ENCODE results near the gene HEXB.

Gene HEXB

DNA sequence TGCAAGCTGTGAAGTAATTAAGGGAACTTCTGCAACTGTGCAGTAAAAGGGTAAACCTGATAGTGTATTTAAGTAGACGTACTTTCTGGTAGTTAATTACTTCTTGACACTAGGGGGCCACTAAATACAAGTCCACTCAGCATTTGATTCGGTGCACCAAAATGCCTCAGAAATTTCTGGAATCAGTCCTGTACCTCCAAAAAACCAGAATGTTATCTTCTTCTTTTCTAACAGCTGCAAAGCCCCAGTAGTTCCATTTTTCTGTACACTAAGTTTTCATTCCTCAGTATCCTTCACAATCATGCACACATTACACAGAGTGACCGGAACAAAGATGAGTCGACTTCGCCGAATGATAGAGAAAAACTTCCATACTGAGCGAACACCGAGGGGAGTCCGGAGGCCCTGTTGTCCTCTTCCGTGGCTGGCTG is 81.4 kb downstream of the HEXB start:
- Histone ChIP-seq H3K4me1 (ENCODE audit: control insufficient read depth, insufficient read depth, low read length) (peaks cover 13% of the 10 kb centered on the region), H3K9ac (ENCODE audit: low read length) (peak overlapping the region; percentile 94), H3K27ac (ENCODE audit: low read depth, low read length) (peak overlapping the region; percentile 67), H3K36me3 (ENCODE audit: control insufficient read depth, insufficient read depth, low read length) (peaks cover 4% of the 10 kb centered on the region), H3K4me3 (ENCODE audit: low read length) (peak overlapping the region; percentile 100), H3K27me3 (ENCODE audit: control insufficient read depth, insufficient read depth, low read length) (no peaks in the 10 kb centered on the region)

DNA sequence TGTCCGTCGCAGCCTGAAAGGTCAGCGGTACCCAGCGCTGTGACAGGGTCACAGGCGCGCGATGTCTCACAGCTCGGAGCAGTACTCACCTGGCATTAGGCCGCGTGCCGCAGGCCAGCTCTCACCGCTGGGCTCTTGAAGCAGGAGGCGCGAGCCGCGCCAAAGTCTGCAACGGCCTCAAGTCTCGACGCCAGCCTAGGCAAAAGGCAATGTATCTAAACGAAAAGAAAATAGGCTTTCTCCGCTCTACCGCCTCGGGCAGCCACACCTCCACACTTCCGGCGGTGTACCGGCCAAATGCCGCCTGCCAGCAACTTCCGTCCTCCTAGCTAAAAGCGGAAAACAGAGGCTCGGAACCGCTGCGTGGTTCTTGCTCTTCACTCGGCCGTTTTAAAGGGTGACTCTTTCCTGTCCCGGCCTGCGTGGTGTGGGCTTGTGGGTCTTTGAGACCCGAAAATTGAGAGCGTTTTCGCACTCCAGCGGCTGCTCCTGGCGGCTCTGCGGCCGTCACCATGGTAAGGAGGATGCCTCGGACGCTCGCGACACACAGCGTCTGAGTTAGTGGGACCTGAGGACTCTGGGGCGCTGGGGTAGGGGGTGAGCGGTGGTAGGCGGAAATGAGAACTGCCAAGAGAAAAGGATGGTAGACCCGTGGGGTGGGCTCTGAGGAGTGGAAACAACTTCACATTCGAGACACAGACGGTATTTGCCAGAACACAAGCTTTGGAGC is 82.0 kb downstream of the HEXB start, which contains the start of the genes GFM2 and NSA2:
Gene GFM2 (minus strand): TSS at position 269 of the 730 bp plus-strand sequence. CDS start 3,375 bp downstream, outside the sequence.
Gene NSA2 (plus strand): TSS at position 401 of the 730 bp plus-strand sequence. CDS start 112 bp downstream, at position 513.
- Histone ChIP-seq H3K4me1 (ENCODE audit: control insufficient read depth, insufficient read depth, low read length) (peaks cover 13% of the 10 kb centered on the region), H3K27me3 (ENCODE audit: control insufficient read depth, insufficient read depth, low read length) (no peaks in the 10 kb centered on the region), H3K36me3 (ENCODE audit: control insufficient read depth, insufficient read depth, low read length) (peaks cover 4% of the 10 kb centered on the region), H3K27ac (ENCODE audit: low read depth, low read length) (peak within 1 kb of the TSS; percentile 81), H3K4me3 (ENCODE audit: low read length) (peak within 1 kb of the TSS; percentile 100), H3K9ac (ENCODE audit: low read length) (peak within 1 kb of the TSS; percentile 94)

DNA sequence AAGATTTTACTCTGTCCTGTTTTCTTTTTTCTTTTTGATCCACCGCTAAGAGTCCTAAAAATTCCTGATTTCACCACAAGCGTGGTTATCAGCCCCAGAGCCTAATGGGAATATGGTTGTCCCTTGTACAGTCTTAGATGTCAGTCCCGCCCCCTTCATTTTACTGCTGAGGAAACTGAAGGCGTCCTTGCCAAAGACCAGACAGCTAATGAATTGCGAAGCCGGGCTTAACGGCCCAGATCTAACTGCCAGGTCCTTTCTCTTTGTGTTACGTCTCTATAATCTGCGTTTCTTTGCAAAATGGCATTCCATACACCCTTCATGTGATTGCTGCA is 82.5 kb downstream of the HEXB start:
- Histone ChIP-seq H3K27me3 (ENCODE audit: control insufficient read depth, insufficient read depth, low read length) (no peaks in the 10 kb centered on the region), H3K27ac (ENCODE audit: low read depth, low read length) (peak overlapping the region; percentile 81), H3K36me3 (ENCODE audit: control insufficient read depth, insufficient read depth, low read length) (peaks cover 4% of the 10 kb centered on the region), H3K4me3 (ENCODE audit: low read length) (peak overlapping the region; percentile 100), H3K4me1 (ENCODE audit: control insufficient read depth, insufficient read depth, low read length) (peaks cover 13% of the 10 kb centered on the region), H3K9ac (ENCODE audit: low read length) (peak overlapping the region; percentile 58)

Measured in rectal smooth muscle tissue (tissue), 1 donor.